ENCODE measurements around the gene KIF26B.

Gene KIF26B

DNA sequence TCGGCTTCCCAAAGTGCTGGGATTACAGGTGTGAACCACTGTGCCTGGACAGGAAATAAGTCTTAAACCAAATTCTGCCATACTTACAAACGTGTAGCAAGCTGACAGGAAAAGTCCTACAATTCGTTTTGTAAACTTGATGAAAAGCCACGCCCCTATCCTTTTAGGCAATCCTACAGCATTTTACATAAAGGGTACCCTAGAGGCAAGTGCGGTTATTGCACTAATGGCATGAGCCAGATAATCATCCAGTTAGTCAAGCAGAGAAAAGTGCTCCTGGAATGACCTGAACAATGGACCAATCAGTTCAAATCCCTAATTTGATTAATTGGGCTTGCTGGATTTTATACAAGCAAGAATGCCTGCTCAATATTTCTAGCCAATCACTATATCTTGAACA is 338.2 kb downstream of the KIF26B start:
- in situ Hi-C loops (cut with HindIII; ENCODE audit: low sequenced_read_pairs): loop anchor here (5.0 kb wide), 3 partner anchors 51 to 94 kb away; no protein-coding TSS in a partner anchor
- DNase-seq (ENCODE audit: low read depth): no peak
- H3K4me3 ChIP-seq (ENCODE audit: low read depth, low read length): no peak overlapping the region
- TF ChIP-seq, protein P1, sequence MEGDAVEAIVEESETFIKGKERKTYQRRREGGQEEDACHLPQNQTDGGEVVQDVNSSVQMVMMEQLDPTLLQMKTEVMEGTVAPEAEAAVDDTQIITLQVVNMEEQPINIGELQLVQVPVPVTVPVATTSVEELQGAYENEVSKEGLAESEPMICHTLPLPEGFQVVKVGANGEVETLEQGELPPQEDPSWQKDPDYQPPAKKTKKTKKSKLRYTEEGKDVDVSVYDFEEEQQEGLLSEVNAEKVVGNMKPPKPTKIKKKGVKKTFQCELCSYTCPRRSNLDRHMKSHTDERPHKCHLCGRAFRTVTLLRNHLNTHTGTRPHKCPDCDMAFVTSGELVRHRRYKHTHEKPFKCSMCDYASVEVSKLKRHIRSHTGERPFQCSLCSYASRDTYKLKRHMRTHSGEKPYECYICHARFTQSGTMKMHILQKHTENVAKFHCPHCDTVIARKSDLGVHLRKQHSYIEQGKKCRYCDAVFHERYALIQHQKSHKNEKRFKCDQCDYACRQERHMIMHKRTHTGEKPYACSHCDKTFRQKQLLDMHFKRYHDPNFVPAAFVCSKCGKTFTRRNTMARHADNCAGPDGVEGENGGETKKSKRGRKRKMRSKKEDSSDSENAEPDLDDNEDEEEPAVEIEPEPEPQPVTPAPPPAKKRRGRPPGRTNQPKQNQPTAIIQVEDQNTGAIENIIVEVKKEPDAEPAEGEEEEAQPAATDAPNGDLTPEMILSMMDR (IDR thresholded peaks at IDR 0.05; ENCODE audit: low read depth, low read length, missing control alignments): no peak

DNA sequence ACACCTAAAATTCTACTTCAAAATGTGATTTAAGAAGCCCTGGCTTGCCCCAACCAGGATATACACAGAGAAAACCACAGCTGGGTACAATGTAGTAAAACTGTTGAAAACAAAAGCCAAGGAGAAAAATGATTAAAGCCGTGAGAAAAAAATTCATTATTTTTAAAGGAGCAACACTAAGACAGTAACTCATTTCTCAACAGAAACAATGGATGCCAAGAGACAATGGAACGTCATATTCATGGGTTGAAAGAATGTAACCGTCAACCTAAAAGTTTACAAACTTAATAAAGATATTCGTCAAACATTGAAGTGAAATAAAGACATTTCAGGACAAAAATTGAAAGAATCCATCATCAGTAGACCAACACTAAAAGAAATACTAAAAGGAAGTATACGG is 340.9 kb downstream of the KIF26B start:
- TF ChIP-seq, protein P1 (IDR thresholded peaks at IDR 0.05; ENCODE audit: low read depth, low read length, missing control alignments): no peak
- no peak overlapping the region for H3K4me3 ChIP-seq (ENCODE audit: low read depth, low read length)
- no peak for DNase-seq (ENCODE audit: low read depth)
- in situ Hi-C loops (cut with HindIII; ENCODE audit: low sequenced_read_pairs): no loop called here

DNA sequence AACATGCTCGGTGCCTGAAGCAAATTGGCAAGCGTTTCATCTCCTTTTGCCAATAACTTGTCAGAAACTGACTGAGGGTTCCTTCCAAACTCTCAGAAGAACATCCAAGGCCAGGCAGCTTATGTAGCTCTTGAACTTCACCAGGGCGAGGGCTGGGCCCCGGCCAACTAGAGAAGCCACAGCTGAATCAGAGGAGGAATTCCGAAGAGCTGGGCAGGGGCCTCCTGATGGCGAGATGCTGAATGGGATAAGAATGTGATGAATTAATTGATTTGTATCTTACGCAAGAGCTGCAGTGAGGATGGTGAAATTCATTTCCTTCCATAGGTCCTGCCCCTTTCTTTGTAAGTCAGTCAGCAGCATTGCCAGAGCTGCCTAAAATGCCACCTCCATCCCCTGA is 345.8 kb downstream of the KIF26B start:
- peak; percentile 85 for DNase-seq (ENCODE audit: low read depth)
- TF ChIP-seq, protein P1 (IDR thresholded peaks at IDR 0.05; ENCODE audit: low read depth, low read length, missing control alignments): peak; percentile 27
- in situ Hi-C loops (cut with HindIII; ENCODE audit: low sequenced_read_pairs): no loop called here
- no peak overlapping the region for H3K4me3 ChIP-seq (ENCODE audit: low read depth, low read length)

DNA sequence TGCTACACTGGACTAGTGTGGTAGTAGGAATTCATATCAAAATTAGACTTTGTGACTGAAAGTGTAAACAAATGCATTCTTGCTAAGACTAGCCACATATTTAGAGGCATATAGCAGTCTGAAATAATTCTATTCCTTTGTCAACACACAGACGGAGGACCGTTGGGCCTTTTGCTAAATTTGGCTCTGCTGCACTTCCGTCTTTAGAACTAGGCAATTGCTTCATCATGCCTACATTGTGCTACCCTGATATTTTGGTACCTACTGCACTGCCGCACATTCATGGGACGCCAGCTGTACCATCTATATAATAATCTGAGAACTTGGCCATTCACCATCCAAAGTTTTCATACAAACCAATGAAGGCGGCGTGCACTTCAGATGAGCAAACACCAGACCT is 346.8 kb downstream of the KIF26B start:
- TF ChIP-seq, protein P1 (IDR thresholded peaks at IDR 0.05; ENCODE audit: low read depth, low read length, missing control alignments): no peak
- no peak overlapping the region for H3K4me3 ChIP-seq (ENCODE audit: low read depth, low read length)
- in situ Hi-C loops (cut with HindIII; ENCODE audit: low sequenced_read_pairs): no loop called here
- DNase-seq (ENCODE audit: low read depth): no peak

DNA sequence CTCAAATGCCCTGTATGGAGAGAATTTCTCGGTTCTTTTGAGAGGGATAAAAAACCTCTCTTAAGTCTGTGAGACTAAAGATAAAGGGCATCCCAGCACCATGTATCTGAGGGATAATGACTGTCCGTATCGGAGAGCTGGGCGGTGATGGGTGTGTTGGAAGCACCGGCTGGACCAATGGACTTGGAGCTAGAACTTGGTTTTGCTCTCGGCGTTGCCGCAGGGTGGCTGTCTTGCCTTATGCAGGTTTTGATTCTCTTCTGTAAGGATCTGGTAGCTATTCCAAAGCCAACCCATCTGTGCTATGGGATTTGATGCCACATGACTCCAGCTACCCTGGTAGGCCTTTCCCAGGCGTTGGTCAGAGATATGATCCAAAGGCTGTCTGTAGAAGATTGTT is 348.8 kb downstream of the KIF26B start:
- TF ChIP-seq, protein P1 (IDR thresholded peaks at IDR 0.05; ENCODE audit: low read depth, low read length, missing control alignments): no peak
- in situ Hi-C loops (cut with HindIII; ENCODE audit: low sequenced_read_pairs): no loop called here
- DNase-seq (ENCODE audit: low read depth): no peak

DNA sequence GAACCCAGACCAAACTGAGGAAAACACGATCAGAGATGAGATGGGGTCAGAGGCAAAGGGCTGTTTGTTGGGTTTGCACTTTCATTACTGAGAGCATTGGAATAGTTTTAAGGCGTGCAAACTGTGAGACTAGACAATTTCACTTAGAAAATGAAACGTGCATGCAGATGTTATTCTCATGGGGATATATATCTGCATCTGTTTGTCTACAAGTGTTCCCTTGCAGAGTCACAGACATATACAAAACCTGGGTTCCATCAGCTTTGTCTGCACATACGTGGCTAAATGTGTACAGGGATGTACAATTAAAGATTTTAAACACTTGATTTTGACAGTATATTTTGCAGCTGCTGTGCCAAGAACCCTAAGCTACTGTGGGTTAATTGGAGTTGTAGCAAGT is 355.4 kb downstream of the KIF26B start:
- in situ Hi-C loops (cut with HindIII; ENCODE audit: low sequenced_read_pairs): no loop called here
- TF ChIP-seq, protein P1 (IDR thresholded peaks at IDR 0.05; ENCODE audit: low read depth, low read length, missing control alignments): no peak
- H3K4me3 ChIP-seq (ENCODE audit: low read depth, low read length): no peak overlapping the region
- no peak for DNase-seq (ENCODE audit: low read depth)

More for the DNA sequence above, 348.8 kb downstream of the KIF26B start:
- no peak overlapping the region for H3K4me3 ChIP-seq (ENCODE audit: low read depth, low read length)

Measured in astrocyte of the cerebellum (primary cell).